ENCODE data around the gene PSAP.

PSAP gene

GRCh38 chr10:71807557-71808510, 43.2 kb downstream of the PSAP start:
- no peak for DNase-seq (ENCODE audit: low read depth)

DNA sequence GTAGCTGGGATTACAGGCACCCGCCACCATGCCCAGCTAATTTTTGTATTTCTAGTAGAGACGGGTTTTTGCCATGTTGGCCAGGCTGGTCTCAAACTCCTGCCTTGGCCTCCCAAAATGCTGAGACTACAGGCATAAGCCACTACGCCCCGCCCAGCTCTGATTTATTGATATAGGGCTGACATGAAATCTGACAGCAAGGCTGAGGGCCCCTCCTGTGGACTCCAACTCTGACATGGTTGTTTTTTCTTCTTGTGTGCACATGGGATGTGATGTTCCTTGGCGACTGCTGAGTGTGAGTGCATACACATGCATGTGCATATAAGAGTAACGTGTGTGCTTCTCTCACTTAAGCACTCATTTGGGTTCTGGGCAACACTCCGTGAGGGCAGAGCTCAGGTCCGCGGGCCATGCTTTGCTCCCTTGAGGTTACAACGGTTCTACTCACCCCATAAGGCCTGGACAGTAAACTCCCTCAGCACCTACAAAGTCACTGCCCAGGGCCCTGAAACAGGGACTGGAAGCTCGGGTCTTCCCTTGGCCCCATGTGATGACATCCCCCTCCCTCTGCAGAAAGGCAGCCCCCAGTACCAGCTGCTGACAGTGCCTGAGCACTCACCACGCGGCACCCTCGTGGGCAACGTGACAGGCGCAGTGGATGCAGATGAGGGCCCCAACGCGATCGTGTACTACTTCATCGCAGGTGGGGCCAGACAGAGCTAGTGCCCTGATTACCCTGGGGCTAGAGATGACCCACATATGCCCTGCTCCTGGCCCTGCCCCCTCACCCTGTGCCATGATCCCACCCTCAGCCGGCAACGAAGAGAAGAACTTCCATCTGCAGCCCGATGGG, 44.1 kb downstream of the PSAP start:
- DNase-seq (ENCODE audit: low read depth), result no peak

GRCh38 chr10:71805776-71806703, 45.0 kb downstream of the PSAP start:
- no peak for DNase-seq (ENCODE audit: low read depth)

DNA sequence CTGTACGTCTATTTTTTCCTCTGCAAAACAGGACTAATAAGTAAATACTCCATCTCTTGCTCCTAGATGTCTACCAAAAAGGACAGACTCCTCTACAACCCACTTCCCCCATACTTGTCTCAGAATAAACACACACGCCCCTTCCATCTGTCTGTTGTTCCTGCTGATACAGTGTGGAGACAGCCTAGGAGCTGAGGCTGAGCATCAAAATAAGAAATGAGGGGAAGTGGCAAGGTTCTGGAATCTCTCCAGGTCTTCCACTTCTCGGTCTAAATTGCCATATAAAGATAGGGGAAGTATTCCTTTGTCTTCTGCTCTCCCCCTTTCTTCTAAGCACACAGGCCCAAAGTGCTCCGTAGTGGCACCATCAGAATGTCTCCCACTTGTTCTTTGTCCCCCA, 47.0 kb downstream of the PSAP start:
- no peak for DNase-seq (ENCODE audit: low read depth)

DNA sequence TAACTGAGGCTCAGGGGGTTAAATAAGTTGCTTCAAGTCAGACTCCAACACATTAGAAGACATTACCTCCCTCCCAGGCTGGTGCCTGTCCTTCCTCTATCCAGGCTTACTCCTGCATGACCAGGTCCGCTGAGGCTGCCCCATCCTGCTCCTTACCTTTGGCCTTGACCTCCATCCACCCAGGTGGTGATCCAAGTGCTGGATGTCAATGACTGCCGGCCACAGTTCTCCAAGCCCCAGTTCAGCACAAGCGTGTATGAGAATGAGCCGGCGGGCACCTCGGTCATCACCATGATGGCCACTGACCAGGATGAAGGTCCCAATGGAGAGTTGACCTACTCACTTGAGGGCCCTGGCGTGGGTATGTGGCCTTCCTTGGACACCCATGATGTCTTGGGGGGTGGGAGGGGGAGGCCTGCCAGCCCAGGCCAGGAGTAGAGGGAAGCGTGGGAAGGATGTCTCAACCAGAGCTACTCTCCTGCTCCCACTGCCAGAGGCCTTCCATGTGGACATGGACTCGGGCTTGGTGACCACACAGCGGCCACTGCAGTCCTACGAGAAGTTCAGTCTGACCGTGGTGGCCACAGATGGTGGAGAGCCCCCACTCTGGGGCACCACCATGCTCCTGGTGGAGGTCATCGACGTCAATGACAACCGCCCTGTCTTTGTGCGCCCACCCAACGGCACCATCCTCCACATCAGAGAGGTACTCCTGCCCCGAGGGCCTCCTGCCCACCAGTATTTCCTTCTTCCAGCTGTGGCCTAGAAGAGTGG, 48.1 kb downstream of the PSAP start:
- no peak for DNase-seq (ENCODE audit: low read depth)

DNA sequence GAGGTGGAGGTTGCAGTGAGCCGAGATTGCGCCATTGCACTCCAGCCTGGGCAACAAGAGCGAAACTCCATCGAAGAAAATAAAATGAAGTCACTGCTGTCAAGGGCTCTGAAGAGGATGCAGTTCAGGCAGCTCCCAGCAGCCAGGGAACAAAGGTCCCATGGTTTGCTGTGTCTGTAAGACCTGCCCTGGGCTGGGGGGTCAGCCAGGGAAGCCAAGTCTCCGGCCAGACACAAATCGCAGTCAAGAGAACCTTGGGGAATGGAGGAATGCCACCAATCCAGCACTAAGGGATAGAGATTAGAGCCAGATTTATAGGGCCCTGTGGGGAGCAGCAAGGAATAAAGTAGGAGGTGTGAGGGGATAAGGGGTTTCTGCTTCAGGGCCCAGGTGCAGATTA, 48.8 kb downstream of the PSAP start:
- DNase-seq (ENCODE audit: low read depth), result no peak

- no peak for DNase-seq (ENCODE audit: low read depth)
These were observed 49.7 kb downstream of the PSAP start for GRCh38 chr10:71801361-71801760.

- DNase-seq (ENCODE audit: low read depth), result no peak
These were observed 51.2 kb downstream of the PSAP start for GRCh38 chr10:71799608-71800453.

GRCh38 chr10:71799112-71799511, 51.9 kb downstream of the PSAP start:
- DNase-seq (ENCODE audit: low read depth), result no peak

DNA sequence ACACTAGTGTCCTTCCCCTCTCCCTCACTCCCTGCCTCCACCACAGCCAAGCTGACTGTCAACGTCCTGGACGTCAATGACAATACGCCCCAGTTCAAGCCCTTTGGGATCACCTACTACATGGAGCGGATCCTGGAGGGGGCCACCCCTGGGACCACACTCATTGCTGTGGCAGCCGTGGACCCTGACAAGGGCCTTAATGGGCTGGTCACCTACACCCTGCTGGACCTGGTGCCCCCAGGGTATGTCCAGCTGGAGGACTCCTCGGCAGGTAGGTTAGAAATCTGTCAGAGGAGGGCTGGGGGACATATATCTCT, 52.8 kb downstream of the PSAP start:
- no peak for DNase-seq (ENCODE audit: low read depth)

DNA sequence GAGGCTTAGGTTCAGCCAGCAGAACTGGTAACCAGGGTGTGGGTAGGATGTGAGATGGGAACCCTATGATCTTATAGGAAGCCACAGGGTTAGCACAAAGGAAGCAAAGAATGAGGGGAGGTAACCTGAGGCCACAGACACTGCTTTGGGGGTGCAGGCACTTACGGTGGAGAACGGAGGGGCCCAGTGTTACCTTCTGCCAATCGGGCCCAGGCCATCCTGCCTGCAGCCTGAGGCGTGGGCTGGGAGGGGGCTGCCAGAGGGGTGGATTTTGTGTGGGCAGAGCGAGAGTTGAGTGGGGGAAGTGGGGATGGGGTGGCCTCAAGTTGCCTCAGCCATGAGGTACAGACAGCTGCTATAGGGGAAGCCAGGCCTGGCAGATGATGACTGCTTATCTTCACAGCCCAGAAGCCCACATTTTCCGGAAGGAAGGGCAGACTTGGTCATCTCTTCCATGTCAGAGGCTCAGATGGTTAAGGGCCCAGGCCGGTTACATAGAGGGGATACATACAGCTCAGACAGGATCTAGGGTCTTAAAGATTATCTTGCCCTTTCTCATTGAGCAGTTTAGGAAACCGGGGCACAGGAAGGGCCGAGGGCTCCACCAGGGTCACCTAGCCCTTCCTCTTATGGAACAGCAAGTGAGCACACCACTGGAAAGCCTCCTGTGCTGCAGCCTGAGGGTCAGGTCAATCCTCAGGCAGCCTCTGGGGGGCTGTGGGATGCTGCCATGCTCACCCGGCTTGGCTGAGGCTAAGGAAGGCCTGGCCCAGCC, 53.3 kb downstream of the PSAP start:
- DNase-seq (ENCODE audit: low read depth), result no peak

GRCh38 chr10:71796749-71797405, 54.2 kb downstream of the PSAP start:
- no peak for DNase-seq (ENCODE audit: low read depth)

DNA sequence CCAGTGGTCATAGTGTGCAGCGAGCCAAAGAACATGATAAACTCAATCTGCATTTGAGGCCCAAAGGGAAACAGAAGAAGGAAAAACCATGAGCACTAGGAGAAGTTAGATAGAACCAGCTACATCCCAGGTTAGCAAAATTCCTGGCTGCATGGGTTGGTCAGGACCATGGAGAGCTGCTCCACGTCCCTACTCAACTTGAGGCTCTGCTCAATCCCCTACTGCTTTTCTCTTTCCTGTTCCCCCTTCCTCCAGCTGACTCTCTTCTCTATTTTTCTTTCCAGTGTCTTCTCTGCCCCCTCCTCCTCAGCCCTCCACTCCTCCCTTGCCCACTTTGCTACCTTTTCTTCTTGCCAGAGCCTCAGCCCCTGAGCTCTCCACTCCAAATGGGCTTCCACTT, 55.8 kb downstream of the PSAP start:
- DNase-seq (ENCODE audit: low read depth), result no peak

GRCh38 chr10:71790749-71791440, 60.2 kb downstream of the PSAP start:
- no peak for DNase-seq (ENCODE audit: low read depth)

- DNase-seq (ENCODE audit: low read depth), result no peak
These were observed 61.2 kb downstream of the PSAP start for GRCh38 chr10:71789871-71790270.

DNA sequence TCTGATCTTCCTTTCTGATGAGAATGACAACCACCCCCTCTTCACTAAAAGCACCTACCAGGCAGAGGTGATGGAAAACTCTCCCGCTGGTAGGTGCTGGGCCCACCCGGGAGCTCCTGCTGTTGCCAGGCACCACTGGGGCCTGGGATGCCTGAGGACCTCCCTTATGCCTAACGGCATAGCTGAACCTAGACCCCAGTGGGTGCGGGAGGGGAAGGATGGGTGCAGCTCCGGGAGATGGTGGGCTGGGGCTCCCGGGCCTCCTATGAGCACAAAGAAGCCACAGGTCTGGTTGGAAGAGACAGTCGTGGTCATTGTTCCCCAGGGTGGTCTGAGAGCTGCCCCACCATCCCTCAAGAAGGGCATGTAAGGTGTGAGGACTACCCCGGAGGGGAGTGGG, 62.1 kb downstream of the PSAP start:
- no peak for DNase-seq (ENCODE audit: low read depth)

DNA sequence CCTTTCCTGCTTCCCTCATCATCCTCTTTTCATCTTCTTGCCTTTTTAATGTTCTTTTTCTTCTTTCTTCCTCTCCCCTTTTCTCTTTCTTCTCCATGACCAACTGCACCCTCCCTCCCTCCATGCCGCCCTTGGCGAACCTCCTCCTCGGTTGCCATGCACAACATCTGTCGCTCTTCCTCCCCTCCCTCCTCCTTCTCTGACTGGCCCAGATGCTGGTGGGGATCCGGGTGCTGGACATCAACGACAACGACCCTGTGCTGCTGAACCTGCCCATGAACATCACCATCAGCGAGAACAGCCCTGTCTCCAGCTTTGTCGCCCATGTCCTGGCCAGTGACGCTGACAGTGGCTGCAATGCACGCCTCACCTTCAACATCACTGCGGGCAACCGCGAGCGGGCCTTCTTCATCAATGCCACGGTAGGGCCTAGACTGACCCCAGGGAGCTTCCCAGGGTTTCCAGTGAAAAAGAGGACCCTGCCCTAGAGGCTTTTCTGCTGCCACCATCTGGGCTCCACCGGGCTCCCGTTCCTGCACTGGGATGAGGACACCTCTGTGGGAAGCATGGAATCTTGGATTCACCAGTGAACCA, 66.3 kb downstream of the PSAP start:
- no peak for DNase-seq (ENCODE audit: low read depth)

Data from non-pigmented ciliary epithelial cell (primary cell).